ENCODE results near the gene GPX1. TPM values are rescaled to one million over a fixed set of nuclear protein-coding genes. Genes with fewer than 3 reads are reported as not detected.
"Not testable (repeated sequence)": the region's sequence is repeated elsewhere in the genome, so short reads cannot be mapped to it uniquely, and the experiment has no call there.

Gene GPX1
- polyA plus RNA-seq (ENCODE audit: insufficient read length in 4 of 4) = 100 to 1,000 TPM; 115 to 195 (median 124) TPM

DNA sequence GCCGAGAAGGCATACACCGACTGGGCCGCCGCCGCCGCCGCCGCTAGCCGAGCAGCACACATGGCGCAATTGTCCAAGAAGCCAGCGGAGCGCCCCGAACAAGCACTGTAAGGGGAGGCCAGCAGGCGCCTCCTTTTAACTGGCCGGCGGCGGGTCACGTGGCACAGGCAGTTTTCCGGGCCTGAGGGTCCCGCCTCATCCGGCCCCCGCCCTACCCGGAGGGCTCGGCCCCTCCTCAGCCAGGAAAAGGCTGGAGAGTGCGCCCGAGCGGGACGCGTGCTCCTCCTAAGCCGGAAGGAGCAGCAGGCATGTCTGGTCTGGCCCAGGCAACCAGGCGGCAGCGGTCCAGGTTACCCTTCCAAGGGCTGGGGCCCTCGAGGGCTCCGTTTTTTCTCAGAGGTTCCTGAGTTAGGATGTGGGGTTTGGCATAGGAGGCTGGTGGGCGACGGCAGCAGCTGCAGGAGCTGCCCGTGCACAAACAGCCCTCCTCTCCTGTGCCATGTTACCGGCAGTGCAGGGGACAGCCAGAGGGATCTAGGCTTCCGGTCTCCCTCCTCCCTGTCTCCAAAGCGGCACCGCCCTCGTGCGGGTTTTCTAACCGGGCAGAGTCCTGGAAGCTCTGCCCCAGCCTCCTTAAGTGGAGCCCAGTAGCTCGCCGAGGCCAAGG is at the start of gene GPX1:
Gene GPX1, minus strand, starts transcription at position 137 of the 667 bp plus-strand sequence. Its CDS starts 75 bp downstream, at position 62.
- DNase-seq (ENCODE audit: low read depth in 4 of 4, low spot score in 3 of 4) = peak; percentile 80 to 91 (median 88)

DNA sequence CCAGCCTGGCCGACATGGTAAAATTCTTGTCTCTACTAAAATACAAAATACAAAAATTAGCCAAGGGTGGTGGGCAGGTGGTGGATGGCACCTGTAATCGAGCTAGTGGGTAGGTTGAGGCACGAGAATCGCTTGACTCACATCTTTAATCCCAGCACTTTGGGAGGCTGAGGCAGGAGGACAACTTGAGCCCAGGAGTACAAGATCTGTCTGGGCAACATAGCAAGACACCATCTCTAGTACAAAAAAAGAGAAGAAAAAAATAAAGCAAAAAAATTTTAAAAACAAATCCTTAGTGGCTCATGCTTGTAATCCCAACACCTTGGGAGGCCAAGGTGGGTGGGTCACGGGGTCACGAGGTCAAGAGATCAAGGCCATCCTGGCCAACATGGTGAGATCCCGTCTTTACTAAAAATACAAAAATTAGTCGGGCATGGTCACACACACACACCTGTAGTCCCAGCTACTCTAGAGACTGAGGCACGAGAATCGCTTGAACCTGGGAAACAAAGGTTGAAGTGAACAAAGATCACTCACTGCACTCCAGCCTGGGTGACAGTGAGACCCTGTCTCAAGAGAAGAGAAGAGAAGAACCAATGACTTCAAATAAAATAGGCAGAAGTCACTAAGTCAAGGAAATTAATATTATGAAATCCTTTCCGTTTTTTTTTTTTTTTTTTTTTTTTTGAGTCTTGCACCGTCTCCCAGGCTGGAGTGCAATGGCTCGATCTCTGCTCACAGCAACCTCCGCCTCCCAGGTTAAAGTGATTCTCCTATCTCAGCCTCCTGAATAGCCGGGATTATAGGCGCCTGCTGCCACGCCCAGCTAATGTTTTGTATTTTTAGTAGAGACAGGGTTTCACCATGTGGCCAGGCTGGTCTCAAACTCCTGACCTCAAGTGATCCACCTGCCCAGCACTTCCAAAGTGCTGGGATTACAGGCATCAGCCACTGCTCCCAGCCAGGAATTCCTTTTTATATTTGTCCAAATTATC is 48.7 kb upstream of the GPX1 start:
- no peak for DNase-seq (ENCODE audit: low read depth in 4 of 4, low spot score in 3 of 4)

DNA sequence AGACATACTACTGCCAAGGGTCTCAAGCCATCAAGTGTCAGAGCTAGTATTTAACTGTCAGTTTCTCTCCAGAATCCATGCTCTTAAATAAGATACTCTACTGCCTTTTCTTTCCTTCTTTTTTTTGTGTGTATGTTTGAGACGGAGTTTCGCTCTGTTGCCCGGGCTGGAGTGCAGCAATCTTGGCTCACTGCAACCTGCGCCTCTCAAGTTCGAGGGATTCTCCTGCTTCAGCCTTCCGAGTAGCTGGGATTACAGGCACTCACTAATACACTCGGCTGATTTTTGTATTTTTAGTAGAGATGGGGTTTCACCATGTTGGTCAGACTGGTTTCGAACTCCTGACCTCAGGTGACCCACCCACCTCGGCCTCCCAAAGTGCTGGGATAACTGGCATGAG is 47.4 kb upstream of the GPX1 start:
- not testable (repeated sequence) for DNase-seq (ENCODE audit: low read depth in 4 of 4, low spot score in 3 of 4)

DNA sequence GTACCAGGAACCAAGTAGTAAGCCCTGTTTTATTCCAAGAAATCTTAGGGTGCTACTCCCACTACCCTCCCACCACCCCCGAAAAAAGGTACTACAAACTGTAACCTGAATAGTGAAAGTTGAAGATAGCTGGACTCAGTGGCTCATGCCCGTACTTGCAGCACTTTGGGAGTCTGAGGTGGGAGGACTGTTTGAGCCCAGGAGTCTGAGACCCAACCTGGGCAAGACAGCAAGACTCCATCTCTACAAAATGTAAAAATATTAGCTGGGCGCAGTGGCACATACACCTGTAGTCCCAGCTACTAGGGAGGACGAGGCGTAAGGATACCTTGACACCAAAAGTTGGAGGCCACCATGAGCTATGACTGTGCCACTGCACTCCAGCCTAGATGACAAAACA is 45.7 kb upstream of the GPX1 start:
- no peak for DNase-seq (ENCODE audit: low read depth in 4 of 4, low spot score in 3 of 4)

DNA sequence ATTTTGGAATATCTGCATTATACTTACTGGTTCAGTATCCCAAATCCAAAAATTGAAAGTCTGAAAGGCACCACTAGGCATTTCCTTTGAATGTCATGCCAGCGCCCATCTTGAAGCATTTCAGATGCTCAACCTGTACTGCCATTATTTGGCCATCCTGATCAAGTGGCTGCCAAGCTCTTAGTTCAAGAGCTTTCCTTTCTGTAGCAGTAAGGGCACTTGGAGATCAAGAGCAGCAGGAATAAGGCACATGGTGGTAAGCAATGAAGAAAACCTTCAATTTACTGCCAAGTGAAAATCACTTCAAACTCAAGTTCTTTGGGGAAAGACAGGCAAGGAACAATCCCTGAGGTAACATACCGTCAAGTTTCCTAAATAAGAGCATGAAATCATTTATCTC is 43.6 kb upstream of the GPX1 start:
- no peak for DNase-seq (ENCODE audit: low read depth in 4 of 4, low spot score in 3 of 4)

DNA sequence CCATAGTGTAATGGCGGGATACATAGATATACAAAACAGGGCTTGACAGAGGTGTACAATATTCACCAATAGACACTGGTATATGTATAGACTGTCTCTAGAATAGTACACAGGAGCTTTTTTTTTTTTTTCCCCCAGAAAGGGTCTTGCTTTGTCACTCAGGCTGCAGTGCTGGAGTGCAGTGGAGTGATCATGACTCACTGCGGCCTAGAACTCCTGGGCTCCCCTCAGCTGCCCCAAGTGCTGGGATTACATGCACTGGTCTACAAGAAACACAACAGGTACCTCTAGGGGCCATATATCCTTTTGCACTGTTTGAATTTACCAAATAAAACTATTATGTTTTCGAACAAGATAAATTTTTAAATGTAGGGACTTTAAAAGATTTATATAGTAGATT is 41.3 kb upstream of the GPX1 start:
- no peak for DNase-seq (ENCODE audit: low read depth in 4 of 4, low spot score in 3 of 4)

DNA sequence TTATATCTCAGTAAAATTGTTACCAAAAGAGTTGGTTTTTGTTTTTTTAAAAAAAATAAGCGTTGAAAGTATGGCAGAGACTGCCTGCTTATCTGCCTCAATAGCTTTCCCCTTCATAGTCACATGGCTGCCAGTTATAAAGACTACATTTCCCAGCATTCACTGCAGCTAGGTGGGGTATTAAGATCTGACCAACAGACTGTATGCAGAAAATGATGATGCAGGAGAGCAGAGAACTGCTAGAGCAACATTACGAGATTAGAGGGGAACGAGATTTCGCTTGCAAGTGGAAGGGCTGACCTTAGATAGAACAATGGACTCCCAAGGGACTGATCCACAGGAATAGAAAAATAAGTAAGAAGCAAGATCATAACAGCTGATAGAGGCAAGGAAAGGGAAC is 39.3 kb upstream of the GPX1 start:
- no peak for DNase-seq (ENCODE audit: low read depth in 4 of 4, low spot score in 3 of 4)

DNA sequence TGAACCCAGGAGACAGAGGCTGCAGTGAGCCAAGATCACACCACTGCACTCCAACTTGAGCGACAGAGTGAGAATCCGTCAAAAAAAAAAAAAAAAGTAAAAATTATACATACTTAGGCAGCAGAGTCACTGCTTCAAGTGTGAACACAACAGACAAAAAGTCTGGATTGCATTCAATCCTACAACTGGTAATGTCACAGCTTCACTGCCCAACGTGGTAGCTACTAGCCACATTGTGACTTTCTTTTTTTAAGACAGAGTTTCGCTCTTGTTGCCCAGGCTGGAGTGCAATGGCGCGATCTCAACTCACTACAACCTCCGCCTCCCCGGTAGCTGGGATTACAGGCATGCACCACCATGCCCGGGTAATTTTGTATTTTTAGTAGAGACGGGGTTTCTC is 33.2 kb upstream of the GPX1 start:
- DNase-seq (ENCODE audit: low read depth in 4 of 4, low spot score in 3 of 4) = not testable (repeated sequence)

DNA sequence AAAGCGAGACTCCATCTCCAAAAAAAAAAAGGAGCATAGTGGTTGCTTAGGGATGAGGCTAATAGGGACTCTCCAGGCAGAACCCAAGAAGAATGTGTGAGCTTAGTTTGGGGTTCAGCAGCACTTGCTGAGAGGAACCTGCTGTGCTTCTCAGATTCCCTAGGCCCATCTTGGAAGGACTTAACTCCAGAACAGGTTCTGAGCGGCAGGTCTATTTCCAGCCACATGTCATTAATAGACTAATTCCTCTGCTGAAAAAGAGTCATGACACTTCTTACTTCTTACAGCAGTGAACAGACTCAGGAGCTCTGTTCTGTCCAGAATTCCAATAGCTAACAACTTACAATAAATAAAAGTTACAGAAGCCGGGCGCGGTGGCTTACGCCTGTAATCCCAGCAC is 31.1 kb upstream of the GPX1 start:
- DNase-seq (ENCODE audit: low read depth in 4 of 4, low spot score in 3 of 4) = no peak

DNA sequence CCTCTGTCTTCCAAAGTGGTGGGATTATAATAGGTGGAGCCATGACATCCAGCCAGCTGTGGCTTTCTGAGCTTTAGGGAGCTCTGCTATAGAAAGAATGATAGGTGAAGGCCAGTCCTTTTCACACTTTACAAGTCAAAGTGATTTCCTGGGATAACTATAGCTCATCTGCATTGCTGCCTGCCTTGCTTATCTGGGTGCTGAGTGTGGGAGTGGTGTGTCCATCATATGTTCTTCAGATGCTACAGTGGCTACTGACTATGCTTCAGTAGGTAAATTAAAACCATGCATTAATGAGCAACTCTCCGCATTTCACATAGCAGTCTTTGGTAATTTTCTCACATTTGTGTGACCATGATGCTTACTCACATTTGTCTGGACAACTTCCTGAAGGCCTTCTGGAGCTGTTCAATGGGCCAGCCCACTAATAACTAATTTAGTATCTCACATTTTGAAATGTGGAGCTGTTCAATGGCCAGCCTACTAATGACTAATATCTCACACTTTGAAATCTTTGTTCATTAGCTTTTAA is 30.2 kb upstream of the GPX1 start:
- no peak for DNase-seq (ENCODE audit: low read depth in 4 of 4, low spot score in 3 of 4)

DNA sequence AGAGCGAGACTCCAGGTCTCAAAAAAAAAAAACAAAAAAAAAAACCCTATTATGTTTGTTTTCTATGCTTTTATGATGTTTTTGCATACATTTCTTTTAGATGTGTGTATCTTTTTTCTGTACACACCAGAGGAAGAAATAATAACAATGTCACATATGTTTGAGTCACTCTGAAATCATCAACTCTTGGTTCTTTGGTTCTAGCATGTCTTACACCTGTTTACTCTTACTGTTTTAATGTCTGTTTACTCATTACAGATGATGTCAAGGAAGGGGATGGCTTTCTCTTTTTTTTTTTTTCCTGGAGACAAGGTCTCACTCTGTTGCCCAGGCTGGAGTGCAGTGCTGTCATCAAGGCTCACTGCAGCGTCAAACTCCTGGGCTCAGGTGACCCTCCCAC is 29.6 kb upstream of the GPX1 start:
- no peak for DNase-seq (ENCODE audit: low read depth in 4 of 4, low spot score in 3 of 4)

DNA sequence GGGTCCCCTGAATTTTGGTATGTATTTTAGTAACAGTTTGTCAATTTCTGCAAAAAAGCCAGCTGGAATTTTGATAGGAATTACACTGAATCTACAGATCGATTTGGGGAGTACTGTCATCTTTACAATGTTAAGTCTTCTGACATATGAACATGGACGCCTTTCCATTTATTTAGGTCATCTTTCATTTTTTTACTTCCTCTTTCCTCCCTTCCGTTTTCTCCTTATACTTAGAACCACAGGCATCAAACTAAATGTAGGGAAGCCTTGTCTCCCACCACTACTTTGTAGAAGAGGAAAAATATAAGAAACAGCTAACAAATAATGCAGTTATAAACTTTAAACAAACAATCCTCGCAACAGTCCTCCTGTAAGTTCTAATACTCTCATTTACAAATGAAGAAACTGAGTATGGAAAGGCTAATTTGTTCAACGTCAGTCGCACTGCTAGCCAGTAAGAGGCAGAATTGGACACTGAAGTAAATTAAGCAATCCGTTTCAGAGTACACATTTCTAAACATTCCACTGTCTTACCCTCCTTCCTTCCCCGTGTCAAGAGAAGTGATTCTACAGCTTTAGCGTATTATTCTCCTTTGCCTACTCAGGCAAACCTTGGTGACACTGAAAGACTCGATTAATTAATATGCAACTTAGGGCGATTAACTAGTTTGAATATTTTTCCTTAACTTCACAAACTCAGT is 28.1 kb upstream of the GPX1 start:
- no peak for DNase-seq (ENCODE audit: low read depth in 4 of 4, low spot score in 3 of 4)

DNA sequence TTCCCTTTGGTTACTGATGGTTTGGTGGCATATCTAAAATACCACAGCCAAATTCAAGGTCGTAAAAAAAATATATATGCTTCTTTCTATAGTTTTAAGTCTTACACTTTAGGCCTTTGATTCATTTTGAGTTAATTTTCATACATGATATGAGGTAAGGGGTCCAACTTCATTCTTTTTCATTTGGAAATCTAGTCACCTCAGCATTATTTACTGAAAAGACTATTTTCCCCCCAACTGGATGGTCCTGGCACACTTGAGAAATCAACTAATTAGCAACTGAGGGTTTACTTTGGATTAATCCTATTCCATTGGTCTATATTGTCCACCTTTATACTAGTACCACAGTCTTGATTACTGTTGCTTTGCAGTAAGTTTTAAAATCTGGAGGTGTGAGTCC is 27.5 kb upstream of the GPX1 start:
- DNase-seq (ENCODE audit: low read depth in 4 of 4, low spot score in 3 of 4) = no peak

DNA sequence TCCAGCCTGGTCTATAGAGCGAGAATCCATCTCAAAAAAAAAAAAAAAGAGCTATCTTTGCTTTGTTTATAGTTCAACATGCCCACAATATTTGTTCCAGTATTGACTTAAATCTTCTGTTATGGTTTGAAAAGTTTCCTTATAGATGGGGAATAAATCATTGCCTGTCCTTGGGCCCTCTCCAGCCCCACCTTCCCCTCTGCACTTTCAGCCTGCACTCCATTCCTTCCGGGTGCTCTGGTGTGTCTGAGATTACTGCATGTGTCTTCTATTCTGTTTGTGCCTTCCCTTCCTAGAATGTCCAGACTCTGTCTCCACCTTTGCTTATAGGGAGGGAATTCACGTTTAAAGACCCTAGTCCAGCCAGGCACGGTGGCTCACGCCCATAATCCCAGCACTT is 25.2 kb upstream of the GPX1 start:
- no peak for DNase-seq (ENCODE audit: low read depth in 4 of 4, low spot score in 3 of 4)

DNA sequence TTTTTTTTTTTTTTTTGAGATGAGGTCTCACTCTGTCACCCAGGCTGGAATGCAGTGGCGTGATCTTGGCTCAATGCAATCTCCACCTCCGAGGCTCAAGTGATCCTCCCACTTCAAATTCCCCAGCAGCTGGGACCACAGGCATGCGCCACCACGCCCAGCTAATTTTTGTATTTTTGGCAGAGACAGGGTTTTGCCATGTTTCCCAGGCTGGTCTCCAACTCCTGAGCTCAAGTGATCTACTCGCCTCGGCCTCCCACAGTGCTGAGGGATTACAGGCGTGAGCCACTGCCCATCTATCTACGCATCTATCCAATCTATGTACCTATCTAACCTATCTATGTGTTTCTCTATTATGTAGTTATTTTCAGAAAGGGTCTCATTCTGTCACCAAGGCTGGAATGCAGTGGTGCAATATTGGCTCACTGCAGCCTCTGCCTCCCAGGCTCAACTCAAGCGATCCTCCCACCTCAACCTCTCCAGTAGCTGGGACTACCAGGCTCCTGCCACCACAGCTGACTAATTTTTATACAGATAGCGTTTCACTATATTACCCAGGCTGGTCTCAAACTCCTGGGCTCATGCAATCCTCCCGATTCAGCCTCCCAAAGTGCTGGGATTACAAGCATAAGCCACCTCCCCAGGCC is 20.2 kb upstream of the GPX1 start:
- DNase-seq (ENCODE audit: low read depth in 4 of 4, low spot score in 3 of 4) = no peak

DNA sequence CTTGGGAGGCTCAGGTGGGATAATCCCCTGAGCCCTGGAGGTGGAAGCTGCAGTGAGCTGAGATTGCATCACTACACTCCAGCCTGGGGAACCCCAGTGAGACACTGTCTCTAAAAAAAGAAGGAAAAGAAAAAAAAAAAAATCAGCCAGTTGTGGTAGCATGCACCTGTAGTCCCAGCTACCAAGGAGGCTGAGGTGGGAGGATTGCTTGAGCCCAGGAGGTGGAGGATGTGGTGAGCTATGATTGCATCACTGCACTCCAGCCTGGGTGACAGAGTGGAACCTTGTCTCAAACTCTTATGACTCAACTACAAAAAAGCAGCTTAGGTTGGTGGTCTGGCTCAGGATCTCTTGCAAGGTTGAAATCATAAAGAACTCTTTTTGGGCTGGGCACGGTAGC is 19.3 kb upstream of the GPX1 start:
- DNase-seq (ENCODE audit: low read depth in 4 of 4, low spot score in 3 of 4) = no peak

DNA sequence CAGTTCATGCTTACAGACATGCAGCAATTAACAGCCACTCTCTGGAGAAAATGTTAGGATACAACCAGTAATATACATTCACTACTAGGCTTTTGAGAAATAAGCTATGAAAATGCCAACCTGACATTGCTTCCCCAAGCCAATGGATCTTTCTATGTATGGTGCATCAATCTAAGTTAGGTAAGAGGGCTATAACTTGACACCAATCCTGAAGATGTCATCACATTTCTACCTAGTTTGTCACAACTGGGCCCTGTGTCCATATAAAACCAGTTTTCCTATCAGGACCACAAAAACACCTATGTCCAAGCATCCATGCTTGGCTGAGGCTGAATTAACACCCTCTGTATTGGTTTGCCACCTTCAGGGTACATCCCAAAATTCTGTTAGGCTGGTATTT is 13.8 kb upstream of the GPX1 start:
- DNase-seq (ENCODE audit: low read depth in 4 of 4, low spot score in 3 of 4) = no peak

DNA sequence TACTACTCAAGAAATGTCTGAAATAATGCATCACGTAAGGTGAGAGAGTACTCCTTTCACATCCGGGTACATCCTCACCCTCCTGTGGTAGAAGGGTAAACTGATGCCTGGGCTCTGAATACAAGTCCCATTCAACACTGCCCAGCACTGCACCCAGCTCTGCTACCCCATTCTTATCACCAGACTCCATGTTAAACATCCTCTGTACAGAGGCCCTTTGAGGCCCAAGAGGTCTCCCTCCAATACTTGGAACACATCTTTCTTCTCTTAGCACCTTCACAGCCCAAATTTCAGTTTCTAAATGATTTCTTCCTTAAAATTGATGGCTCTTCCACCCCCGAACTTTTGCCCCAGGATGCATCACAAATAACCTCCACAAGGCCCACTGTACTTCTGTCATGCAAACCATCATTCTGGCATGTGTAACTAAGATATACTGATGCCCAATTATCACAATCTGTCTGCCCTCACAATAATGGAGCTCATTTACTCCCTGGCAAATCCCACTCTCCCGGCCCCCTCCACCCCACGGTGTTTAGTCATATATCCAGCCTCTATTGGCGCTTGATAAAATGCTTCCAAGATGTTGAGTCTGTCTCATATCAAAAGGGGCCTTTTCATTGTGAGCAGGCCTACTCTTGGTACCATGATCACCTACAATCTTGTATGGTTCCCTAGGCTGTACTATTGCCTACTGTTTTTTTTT is 12.6 kb upstream of the GPX1 start:
- DNase-seq (ENCODE audit: low read depth in 4 of 4, low spot score in 3 of 4) = no peak

DNA sequence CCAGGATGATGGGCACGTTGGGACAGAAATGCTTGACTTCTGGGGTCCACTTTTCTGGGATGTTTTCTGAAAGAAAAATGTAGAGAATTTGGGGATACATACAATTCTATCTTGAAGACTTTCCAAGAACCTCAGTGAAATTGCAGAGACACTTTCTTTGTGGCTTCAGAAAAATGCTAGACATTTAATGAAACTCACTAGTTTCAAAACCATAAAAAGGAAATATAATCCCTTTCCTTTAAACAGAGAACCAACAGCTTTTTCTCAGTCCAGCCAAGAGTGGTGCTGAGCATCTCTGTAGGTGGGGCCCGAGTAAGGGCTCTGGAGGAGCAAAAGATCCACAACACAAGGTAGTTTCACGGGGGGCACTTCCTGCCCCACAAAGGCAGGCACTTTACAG is 4.4 kb upstream of the GPX1 start:
- no peak for DNase-seq (ENCODE audit: low read depth in 4 of 4, low spot score in 3 of 4)

DNA sequence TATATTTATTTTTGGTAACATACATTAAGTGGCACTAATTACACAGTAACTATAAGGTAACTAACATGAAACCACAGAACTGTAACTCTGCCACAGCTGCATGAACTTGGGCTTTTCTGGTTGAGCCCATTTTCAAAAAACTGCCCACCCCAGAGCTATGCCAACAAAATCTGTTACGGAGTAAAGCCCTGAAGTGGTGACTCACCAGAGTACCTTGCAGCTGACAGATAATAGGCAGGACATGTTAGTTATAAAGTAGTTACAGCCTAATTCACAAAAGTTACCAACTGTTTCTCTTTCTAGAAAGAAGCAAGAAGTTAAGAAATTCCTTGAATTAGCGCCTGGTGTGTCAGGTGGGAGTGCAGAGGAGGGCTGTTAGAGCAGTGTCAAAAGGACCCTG is 1.5 kb upstream of the GPX1 start:
- DNase-seq (ENCODE audit: low read depth in 4 of 4, low spot score in 3 of 4) = no peak
